HG02763 (cell line): ENCODE results near the gene CFAP100.

Experiments used
- ATAC-seq: cut with Tn5 transposase; IDR thresholded peaks from one replicate; pipeline ENCODE4 v1.9.1; 2021; ENCODE audit warnings: mild to moderate bottlenecking, moderate library complexity; ENCODE audit not compliant: unreplicated experiment

The CFAP100 gene

DNA sequence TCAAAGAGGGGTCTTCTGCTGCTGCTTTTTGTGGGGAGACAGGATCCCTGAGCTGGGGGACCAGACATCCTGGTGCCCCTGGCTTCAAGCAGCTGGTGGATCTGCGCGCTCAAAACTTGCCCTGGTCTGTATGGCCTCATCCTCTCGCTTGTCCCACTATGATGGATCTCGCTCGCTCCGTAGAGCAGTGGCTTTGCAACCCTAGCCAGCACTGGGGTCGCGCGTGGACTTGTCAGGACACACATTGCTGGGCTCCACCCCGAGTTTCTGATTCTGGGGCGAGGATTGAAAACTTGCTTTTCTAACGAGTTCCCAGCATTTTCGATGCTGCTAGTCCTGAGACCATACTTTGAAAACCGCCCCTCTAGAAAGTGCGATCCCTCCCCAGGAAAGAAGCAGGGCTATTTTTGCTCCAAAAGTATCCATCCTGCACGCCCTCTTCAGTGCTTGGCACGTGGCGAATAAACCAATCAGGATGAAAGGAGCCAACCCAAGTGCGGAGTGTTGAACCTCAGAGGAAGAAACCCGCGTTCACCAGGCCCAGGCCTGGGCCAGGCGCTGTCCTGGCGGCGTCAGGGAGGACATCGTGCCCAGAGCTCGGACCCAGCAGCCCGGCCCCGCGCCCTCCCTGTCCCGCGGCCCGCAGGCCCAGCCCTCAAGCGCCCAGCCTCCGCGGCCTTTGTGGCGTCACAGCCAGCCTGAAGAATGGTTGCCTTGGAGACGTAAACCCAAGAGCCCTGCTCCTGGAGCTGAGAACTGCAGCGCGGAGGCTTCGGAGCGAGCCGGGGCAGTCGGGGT, at the start of gene CFAP100:
Gene CFAP100, plus strand, starts transcription at position 731 of the 798 bp plus-strand sequence. CDS start 1,092 bp downstream, outside the sequence.
- ATAC-seq, result no peak

GRCh38 chr3:126345231-126345630, 49.5 kb upstream of the CFAP100 start:
- ATAC-seq, result no peak

- ATAC-seq, result no peak
Observed at GRCh38 chr3:126345641-126346460, 48.9 kb upstream of the CFAP100 start.

GRCh38 chr3:126346466-126346865, 48.2 kb upstream of the CFAP100 start:
- no peak for ATAC-seq

GRCh38 chr3:126347543-126348161, 47.1 kb upstream of the CFAP100 start:
- no peak for ATAC-seq

DNA sequence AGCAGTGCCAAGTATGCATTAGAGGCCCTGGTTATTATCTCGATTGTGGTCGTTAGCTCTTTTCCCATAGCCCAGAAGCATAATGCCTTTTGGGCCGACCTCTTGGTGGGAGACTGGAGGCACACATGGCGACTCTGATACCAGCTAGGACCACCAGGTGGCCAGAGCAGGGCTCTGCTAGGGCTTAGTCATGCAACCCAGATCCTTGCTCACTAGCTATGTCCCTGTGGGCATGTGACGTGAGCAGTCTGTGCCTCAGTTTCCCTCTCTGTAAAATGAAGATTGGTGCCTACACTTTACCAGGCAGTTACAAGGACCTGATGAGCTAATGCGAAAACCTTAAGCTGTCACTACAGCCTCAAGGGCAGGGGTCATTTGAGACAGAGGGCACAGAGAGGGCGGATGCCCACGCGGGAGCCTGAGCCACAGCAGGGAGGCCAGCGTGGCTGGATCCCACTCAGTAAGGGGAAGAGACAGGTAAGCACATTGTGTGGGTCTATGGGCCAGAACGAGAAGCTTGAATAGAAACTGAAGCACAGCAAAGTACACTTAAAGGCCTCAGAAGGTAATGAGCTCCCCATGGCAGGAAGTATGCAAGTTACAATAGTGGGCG, 46.3 kb upstream of the CFAP100 start:
- ATAC-seq, result no peak

DNA sequence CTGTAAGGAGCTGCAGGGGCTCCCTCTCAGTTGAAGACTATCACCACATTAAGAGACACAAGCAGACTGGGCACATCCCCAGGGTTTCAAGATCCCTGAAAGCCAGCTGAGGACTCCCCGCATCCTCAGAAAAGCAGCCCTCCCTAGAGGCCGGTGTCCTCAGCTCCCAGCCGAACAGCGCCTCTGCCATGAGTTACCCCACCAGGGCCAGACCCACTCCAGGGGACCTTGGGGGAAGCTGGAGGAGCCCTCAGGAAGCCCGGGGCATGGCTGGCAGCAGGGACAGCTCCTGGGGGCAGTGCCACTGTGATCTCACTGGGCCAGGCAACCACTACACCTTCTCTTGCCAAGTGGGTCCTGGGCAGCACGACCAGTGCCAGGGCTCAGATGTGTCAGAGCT, 45.6 kb upstream of the CFAP100 start:
- no peak for ATAC-seq

DNA sequence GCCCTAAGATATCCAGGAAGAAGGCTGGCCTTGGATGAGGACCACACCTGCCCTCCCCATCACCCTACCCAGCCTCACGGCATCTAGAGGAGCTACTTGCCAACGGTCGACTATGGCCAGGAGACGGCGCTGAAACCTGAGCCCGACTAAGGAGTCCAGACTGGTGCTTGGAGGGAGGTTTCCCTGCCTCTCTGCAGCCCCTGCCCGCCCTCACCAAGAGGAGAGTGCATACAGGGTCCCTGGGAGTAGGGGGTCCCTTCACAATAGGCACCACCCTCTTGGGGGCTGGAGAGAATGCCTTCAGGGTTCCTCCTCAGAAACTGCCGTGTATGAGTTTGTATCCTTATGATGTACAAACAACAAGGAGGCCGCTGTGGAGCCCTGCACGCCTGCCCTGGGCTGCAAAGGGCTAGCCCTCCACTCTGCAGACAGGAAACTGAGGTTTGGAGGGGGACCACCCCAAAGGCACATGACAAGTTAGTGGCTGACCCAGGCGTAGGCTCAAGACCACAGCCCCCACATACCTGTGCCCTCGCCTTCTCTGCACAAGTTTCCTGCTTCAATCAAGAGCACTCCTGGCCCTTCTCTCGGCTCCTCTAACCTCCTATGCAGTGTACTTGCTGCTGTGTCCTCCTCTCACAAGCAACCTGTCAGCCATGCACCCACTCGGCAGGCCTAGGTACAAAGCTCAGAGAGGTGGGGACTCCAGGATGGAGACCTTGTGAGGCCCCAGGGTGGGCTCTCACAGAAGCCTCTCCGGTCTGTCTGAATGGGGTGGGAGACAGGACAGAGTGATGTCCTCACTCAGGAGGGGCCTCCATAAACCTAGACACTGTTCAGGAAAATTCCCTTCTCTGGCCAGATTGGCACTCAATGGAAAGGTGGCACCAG, 44.9 kb upstream of the CFAP100 start:
- no peak for ATAC-seq

DNA sequence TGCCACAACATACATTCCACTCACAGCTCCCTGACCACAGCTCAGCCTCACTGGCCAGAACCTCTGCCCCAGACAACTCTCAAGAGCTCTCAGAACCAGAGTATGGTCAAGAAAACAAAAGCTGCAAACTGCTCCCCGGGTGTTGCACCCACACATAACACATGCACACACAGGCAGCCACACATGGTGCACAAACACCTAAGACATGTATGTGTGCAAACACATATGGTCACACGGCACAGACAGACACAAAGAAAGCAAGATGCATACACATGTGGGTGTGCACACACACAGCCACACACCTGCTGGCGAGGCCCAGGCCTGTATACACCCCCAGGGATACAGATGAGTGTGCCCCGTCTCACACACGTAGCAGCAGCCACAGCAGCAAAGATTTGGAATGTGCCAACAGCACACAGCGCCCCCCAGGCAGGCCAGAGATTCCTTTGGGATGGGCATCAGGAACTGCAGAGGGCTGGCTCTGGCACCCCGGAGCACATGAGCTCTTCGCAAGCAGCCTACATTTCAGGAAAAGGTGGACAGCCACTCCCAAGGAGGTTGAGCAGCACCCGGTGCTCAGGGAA, 44.1 kb upstream of the CFAP100 start:
- no peak for ATAC-seq

DNA sequence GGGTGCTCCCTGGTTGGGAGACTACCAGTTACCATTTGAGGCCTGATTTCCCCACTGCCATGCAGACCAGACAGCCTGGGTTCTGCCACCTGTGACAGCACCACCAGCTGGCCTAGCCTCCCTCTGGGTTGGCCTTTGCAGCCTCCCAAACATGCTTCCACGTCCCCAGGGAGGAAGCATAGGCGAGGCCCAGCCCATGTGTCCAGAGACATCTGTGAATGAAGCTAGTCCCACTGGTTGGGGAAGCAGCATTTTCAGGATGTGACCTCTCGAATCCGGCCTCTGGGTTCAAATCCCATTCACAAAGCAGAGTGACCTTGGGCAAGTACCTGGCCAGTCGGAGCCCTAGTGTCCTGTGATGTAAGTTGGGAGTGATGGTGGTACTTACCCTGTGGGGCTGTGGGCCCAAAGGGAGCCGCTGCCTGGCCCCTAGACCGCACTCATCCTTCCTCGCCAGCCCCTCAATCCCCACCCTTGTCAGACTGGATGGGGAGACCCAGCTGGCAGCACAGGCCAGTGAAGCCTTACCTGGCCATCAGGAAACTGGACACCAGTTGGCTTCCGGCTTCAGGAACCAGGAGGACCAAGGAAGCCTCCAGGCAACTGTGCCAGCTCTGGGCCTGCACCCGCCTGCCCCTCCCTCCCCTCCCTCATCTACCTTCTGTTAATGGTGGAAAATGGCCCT, 43.5 kb upstream of the CFAP100 start:
- no peak for ATAC-seq

- ATAC-seq, result no peak
Observed at GRCh38 chr3:126351771-126352475, 42.8 kb upstream of the CFAP100 start.

- no peak for ATAC-seq
Observed at GRCh38 chr3:126352476-126353454, 41.9 kb upstream of the CFAP100 start.

GRCh38 chr3:126353694-126354321, 40.9 kb upstream of the CFAP100 start:
- no peak for ATAC-seq

DNA sequence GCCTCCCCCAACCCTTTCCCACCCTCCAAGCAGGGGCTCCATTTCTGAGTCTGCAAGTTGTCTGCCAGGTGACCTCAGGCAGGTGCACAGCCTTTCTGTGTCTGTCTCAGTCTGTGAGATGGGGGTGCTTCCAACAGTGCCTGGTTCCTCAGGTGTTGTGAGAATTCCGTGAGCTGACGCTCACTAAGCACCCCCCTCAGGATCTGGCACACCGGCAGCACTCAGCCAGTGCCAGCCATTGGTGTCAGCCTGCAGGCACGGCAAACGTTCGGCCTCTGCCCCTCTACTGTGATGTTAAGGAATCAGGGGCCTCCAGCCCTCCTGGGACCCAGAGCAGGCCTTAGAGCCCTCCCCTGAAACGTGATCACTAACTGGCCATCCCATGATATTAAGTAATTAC, 39.9 kb upstream of the CFAP100 start:
- ATAC-seq, result no peak

- ATAC-seq, result no peak
Observed at GRCh38 chr3:126355251-126355650, 39.5 kb upstream of the CFAP100 start.

GRCh38 chr3:126355777-126356372, 38.8 kb upstream of the CFAP100 start:
- ATAC-seq, result no peak
